ENCODE measurements around the gene LCK. TPM values are rescaled to one million over a fixed set of nuclear protein-coding genes. Genes with fewer than 3 reads are reported as not detected.

LCK gene
- polyA plus RNA-seq, 3 donors: 0.15 to 2.2 (median 1.7) TPM

- Mint-ChIP-seq H3K4me1 (peaks cover 29% of the 10 kb centered on the region), H3K36me3 (peaks cover 34 to 63% of the 10 kb centered on the region in 2 donors), H3K27me3 (ENCODE audit: low read depth in 3 of 3) (peaks cover 0 to 2% (median 2%) of the 10 kb centered on the region in 3 donors), H3K4me3 (peak overlapping the region; percentile 97 to 98), H3K9me3 (no peaks in the 10 kb centered on the region), H3K27ac (peak overlapping the region; percentile 97 to 100 (median 98))
- no peaks in the 10 kb centered on the region for H3K27me3 ChIP-seq (ENCODE audit: control insufficient read depth in 2 of 2, insufficient read depth in 2 of 2, low read length in 2 of 2)
- TF ChIP-seq, protein P1, sequence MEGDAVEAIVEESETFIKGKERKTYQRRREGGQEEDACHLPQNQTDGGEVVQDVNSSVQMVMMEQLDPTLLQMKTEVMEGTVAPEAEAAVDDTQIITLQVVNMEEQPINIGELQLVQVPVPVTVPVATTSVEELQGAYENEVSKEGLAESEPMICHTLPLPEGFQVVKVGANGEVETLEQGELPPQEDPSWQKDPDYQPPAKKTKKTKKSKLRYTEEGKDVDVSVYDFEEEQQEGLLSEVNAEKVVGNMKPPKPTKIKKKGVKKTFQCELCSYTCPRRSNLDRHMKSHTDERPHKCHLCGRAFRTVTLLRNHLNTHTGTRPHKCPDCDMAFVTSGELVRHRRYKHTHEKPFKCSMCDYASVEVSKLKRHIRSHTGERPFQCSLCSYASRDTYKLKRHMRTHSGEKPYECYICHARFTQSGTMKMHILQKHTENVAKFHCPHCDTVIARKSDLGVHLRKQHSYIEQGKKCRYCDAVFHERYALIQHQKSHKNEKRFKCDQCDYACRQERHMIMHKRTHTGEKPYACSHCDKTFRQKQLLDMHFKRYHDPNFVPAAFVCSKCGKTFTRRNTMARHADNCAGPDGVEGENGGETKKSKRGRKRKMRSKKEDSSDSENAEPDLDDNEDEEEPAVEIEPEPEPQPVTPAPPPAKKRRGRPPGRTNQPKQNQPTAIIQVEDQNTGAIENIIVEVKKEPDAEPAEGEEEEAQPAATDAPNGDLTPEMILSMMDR (IDR thresholded peaks at IDR 0.05): no peak
- peak overlapping the region; percentile 92 for H2AFZ ChIP-seq (ENCODE audit: insufficient read depth, low read depth, low read length, poor library complexity, severe bottlenecking)
- peaks cover 18 to 28% of the 10 kb centered on the region in 2 donors for H3K4me1 ChIP-seq (ENCODE audit: control insufficient read depth in 1 of 2, insufficient read depth in 2 of 2, low read length in 2 of 2)
- peak overlapping the region in 1 of 2 donors; percentile 99 for H3K27ac ChIP-seq (ENCODE audit: low read depth in 1 of 2, low read length in 2 of 2)
- no peak for DNase-seq
- H3K9ac ChIP-seq (ENCODE audit: insufficient read depth, low read length, poor library complexity, severe bottlenecking): peak overlapping the region; percentile 92
- peaks cover 31% of the 10 kb centered on the region for H3K79me2 ChIP-seq (ENCODE audit: insufficient read depth, low read length)
- H3K9me3 ChIP-seq (replicated peaks in 1 of 2; ENCODE audit: control insufficient read depth in 1 of 2, insufficient read depth in 1 of 2, low read length in 2 of 2): no peaks in the 10 kb centered on the region
- no peaks in the 10 kb centered on the region for H4K20me1 ChIP-seq (ENCODE audit: insufficient read depth, low read length)
- peak overlapping the region; percentile 93 for H3K4me2 ChIP-seq (replicated peaks; ENCODE audit: extremely low read depth, low read length, poor library complexity, severe bottlenecking)
- 17% methylated on average over 12 of the region's 13 CpGs for WGBS (ENCODE audit: insufficient coverage)
- H3K36me3 ChIP-seq (replicated peaks in 1 of 2; ENCODE audit: control insufficient read depth in 1 of 2, insufficient read depth in 2 of 2, low read length in 2 of 2): peaks cover 19 to 49% of the 10 kb centered on the region in 2 donors
- peak overlapping the region; percentile 53 to 98 (median 82) for H3K4me3 ChIP-seq (replicated peaks in 1 of 3; ENCODE audit: low read depth in 2 of 3, low read length in 3 of 3)
- intact Hi-C loops (cut with micrococcal nuclease): loop anchor here in 1 of 2 donors (10.0 kb wide), 1 partner anchor 173 kb away; the partner anchor contains the start of gene BSDC1
These were observed 29.5 kb upstream of the LCK start for GRCh38 chr1:32221581-32221979.

- H3K9ac ChIP-seq (ENCODE audit: insufficient read depth, low read length, poor library complexity, severe bottlenecking): peak within 1 kb of the TSS; percentile 92
- Mint-ChIP-seq H3K36me3 (peaks cover 28 to 63% of the 10 kb centered on the region in 2 donors), H3K4me1 (peaks cover 28% of the 10 kb centered on the region), H3K27ac (peak within 1 kb of the TSS; percentile 97 to 100 (median 98)), H3K4me3 (peak within 1 kb of the TSS; percentile 97 to 98), H3K9me3 (no peaks in the 10 kb centered on the region), H3K27me3 (ENCODE audit: low read depth in 3 of 3) (peaks cover 0 to 2% (median 2%) of the 10 kb centered on the region in 3 donors)
- peaks cover 31% of the 10 kb centered on the region for H3K79me2 ChIP-seq (ENCODE audit: insufficient read depth, low read length)
- peak within 1 kb of the TSS; percentile 65 to 99 for H3K27ac ChIP-seq (ENCODE audit: low read depth in 1 of 2, low read length in 2 of 2)
- no peaks in the 10 kb centered on the region for H4K20me1 ChIP-seq (ENCODE audit: insufficient read depth, low read length)
- peak within 1 kb of the TSS; percentile 93 for H3K4me2 ChIP-seq (replicated peaks; ENCODE audit: extremely low read depth, low read length, poor library complexity, severe bottlenecking)
- H3K36me3 ChIP-seq (replicated peaks in 1 of 2; ENCODE audit: control insufficient read depth in 1 of 2, insufficient read depth in 2 of 2, low read length in 2 of 2): peaks cover 20 to 47% of the 10 kb centered on the region in 2 donors
- intact Hi-C loops (cut with micrococcal nuclease): loop anchor here in 1 of 2 donors (10.0 kb wide), 1 partner anchor 173 kb away; the partner anchor contains the start of gene BSDC1
- peak within 1 kb of the TSS; percentile 92 for H2AFZ ChIP-seq (ENCODE audit: insufficient read depth, low read depth, low read length, poor library complexity, severe bottlenecking)
- H3K4me1 ChIP-seq (ENCODE audit: control insufficient read depth in 1 of 2, insufficient read depth in 2 of 2, low read length in 2 of 2): peaks cover 18 to 28% of the 10 kb centered on the region in 2 donors
- TF ChIP-seq, protein P1 (IDR thresholded peaks at IDR 0.05): no peak
- H3K4me3 ChIP-seq (replicated peaks in 1 of 3; ENCODE audit: low read depth in 2 of 3, low read length in 3 of 3): peak within 1 kb of the TSS; percentile 53 to 98 (median 82)
- H3K27me3 ChIP-seq (ENCODE audit: control insufficient read depth in 2 of 2, insufficient read depth in 2 of 2, low read length in 2 of 2): no peaks in the 10 kb centered on the region
- no peaks in the 10 kb centered on the region for H3K9me3 ChIP-seq (replicated peaks in 1 of 2; ENCODE audit: control insufficient read depth in 1 of 2, insufficient read depth in 1 of 2, low read length in 2 of 2)
- peak; percentile 91 to 96 (median 96) for DNase-seq
- under 1% methylated on average over 32 of the region's 46 CpGs for WGBS (ENCODE audit: insufficient coverage)
These were observed 28.9 kb upstream of the LCK start, which contains the start of the genes EIF3I and TMEM234 for GRCh38 chr1:32221980-32222755. TSS of gene EIF3I (plus strand) at chr1:32222407. CDS start at chr1:32222442, 35 bp downstream. TSS of gene TMEM234 (minus strand) at chr1:32222353. CDS start at chr1:32222322, 31 bp downstream.
